ENCODE results near the gene GALK2.
"Not testable (repeated sequence)": the region's sequence is repeated elsewhere in the genome, so short reads cannot be mapped to it uniquely, and the experiment has no call there.

GALK2 gene

GRCh38 chr15:49287481-49287880 lies 117.4 kb downstream of the GALK2 start:
- FAIRE-seq = no peak

GRCh38 chr15:49288391-49288790 lies 118.3 kb downstream of the GALK2 start:
- no peak for FAIRE-seq

GRCh38 chr15:49290191-49290590 lies 120.1 kb downstream of the GALK2 start:
- FAIRE-seq = no peak

GRCh38 chr15:49293941-49294340 lies 123.9 kb downstream of the GALK2 start:
- no peak for FAIRE-seq

- FAIRE-seq = no peak
These were observed 126.2 kb downstream of the GALK2 start for GRCh38 chr15:49296258-49296657.

- FAIRE-seq = no peak
These were observed 127.5 kb downstream of the GALK2 start for GRCh38 chr15:49297584-49297983.

- no peak for FAIRE-seq
These were observed 130.8 kb downstream of the GALK2 start for GRCh38 chr15:49300856-49301255.

GRCh38 chr15:49301562-49301961 lies 131.5 kb downstream of the GALK2 start:
- no peak for FAIRE-seq

DNA sequence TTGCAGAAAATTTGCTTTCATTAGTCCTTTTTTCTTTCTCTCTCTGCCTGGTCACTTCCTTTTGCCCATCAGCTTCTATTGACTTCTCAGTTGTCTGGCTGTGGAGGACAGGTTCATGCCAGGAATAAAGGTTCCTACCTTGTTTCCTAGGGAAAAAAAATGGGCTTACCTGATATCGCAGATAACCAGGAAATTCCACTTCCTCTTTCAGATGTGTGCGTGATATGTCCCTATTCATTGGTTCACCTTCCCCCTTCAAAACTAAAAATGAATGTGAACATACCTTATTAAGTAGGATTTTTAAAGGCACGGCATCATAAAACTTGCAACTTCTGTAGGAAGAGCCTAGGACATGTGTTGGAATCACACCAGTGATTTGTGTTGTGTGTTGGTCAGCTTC lies 133.0 kb downstream of the GALK2 start:
- FAIRE-seq = no peak

DNA sequence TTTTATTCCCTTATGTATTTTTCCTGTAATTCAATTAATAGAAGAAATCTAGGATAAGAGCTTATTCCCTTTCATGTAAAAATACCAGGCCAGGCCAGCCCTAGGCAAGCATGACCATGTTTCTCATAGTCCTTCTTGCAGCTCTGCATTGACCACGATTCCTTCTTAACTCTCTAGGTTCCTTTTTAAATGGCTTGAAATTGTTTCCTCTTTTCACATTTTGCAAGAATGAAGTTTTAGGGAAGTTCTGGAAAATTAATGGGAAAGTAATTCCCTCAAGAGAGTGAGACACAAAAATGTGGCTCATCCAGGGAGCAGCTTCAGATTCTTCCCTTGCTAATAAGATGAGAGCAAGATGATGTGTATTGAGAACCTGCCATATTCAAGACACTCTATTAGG lies 136.5 kb downstream of the GALK2 start:
- no peak for FAIRE-seq

DNA sequence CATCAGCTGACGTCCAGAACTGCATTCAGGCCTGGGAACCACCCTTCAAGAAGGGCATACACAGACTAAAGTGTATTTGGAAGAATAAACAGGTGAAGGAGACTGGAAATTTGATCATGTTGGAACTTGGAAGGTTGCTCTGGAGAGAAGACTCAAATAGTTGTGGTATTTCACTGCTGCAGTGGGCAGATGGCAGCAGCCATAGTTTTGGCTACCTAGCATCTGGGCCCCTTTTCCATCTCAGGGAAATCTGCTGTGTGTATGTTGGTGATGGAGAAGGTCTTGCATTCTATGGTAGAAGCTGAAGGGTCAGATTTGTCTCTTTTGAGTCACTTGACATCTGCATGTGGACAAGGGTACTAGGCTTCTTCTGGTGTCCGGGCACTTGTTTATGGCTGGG lies 138.6 kb downstream of the GALK2 start:
- no peak for FAIRE-seq

GRCh38 chr15:49309889-49310288 lies 139.8 kb downstream of the GALK2 start:
- FAIRE-seq = no peak

DNA sequence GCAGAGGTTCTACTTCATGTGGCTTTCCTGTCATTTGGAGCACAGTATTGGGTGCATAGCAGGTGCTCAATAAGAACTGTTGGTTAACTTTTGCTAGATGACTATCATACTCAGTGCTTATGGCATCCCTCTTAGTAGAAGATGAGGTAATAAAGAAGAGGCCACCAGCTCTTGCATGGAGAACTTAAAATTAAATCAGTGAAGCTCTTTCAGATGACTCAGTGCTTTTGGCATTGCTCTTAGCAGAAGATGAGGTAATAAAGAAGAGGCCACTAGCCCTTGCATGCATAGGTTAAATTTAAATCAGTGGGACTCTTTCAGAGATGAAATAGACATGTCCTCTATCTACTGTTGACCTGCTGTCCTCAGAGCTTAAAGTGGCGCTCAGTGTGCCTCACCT lies 143.6 kb downstream of the GALK2 start:
- FAIRE-seq = no peak

DNA sequence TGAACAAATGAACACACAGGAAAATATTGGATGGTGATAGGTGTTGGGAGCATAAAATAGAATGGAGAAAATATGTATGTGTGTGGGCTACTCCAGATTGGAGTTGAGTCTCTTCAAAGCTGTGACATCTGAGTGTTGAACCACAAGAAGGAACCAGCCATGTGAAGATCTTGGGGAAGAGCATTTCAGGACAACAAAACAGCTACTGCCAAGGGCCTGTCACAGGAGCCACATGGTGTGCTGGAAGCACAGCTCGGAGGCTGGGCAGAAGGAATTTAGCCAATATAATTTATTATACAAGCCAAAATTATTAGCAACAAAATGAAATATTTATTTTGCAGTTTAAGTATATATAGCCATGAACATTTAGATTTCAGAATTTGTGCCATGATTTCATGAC lies 144.7 kb downstream of the GALK2 start:
- FAIRE-seq = no peak

GRCh38 chr15:49315391-49315823 lies 145.4 kb downstream of the GALK2 start:
- FAIRE-seq = no peak

- FAIRE-seq = no peak
These were observed 150.3 kb downstream of the GALK2 start for GRCh38 chr15:49320351-49320750.

DNA sequence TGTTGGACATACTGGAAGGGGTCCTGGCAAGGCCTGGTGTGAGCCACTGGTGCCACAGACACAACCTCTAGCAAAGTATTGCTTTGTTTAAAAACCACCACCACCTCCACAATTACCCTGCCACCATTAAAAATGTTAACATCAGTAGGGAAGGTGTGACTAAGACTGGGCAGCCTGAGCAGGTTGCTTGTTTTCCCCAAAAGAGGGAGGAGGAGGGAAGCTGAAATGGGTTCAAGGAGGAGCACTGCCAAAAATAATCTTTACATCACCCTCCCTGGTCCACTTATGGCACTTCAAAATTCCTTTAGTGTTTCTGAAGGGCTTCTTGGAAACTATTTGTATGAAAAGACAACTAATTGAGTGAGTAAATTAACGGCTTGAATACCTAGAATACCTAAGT lies 153.2 kb downstream of the GALK2 start:
- FAIRE-seq = no peak

DNA sequence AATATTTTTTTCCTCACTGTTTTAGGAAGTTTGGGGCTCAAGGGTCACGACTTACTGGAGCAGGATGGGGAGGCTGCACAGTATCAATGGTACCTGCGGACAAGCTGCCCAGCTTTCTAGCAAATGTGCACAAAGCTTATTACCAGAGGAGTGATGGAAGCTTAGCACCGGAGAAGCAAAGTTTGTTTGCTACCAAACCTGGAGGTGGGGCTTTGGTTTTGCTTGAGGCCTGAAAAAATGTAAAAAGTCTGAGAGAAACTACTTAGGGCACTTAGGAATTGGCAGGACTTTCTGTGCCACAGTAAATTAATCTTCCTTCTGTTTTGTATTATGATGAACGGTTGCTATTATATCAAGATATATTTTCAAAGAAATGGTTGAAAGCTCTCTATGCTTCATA lies 157.9 kb downstream of the GALK2 start:
- no peak for FAIRE-seq

- FAIRE-seq = no peak
These were observed 158.9 kb downstream of the GALK2 start for GRCh38 chr15:49328941-49329340.

- FAIRE-seq = no peak
These were observed 160.1 kb downstream of the GALK2 start for GRCh38 chr15:49330166-49330565.

DNA sequence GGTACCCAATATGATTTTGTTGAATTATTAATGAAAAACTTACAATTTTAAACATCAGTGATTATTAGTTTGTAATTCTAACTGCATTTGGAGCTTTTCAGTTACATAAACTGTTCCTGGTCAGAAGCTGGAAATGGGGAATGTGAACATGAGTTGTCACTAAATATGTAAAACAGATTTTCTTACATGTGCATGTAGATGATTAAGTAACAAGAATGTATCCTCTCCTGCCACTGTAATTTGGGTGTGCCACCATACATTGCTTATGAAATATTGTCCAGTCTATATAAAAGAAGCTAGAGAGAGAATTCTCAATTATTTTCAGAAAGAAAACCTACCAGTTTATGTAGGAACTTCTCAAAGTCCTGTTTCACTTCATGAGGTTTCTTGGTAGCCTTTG lies 161.4 kb downstream of the GALK2 start:
- FAIRE-seq = no peak

GRCh38 chr15:49331951-49332350 lies 161.9 kb downstream of the GALK2 start:
- no peak for FAIRE-seq

DNA sequence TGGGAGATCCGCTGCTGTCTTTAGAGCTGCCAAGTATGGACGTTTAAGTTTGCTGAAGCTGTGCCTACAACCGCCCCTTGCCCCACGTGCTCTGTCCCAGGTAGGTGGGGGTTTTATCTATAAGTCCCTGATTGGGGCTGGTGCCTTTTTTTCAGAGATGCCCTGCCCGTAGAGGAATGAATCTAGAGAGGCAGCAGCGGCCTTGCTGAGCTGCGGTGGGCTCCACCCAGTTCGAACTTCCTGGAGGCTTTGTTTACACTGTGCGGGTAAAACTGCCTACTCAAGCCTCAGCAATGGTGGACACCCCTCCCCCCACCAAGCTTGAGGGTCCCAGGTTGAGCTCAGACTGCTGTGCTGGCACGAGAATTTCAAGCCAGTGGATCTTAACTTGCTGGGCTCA lies 169.6 kb downstream of the GALK2 start:
- FAIRE-seq = no peak

GRCh38 chr15:49343546-49343945 lies 173.5 kb downstream of the GALK2 start:
- FAIRE-seq = no peak

- not testable (repeated sequence) for FAIRE-seq
These were observed 184.4 kb downstream of the GALK2 start for GRCh38 chr15:49354439-49354838.

GRCh38 chr15:49361370-49361769 lies 191.3 kb downstream of the GALK2 start:
- no peak for FAIRE-seq
